Neural cell (in vitro differentiated cells): ENCODE data around the gene NECTIN4. TPM values are rescaled to one million over a fixed set of nuclear protein-coding genes. Genes with fewer than 3 reads are reported as not detected.

ENCODE experiments used
- H2AFZ ChIP-seq: fragments of 200-600, 300-800 bp; sonication (generic), shearing (Covaris generic); 2 replicates; pipeline ENCODE4 v1.6.0; 2014; ENCODE audit warnings: low read depth, mild to moderate bottlenecking, antibody characterized with exemption, low read length, moderate library complexity
- H3F3A ChIP-seq: fragments of 200-600 bp; shearing (Covaris generic); 2 replicates; pipeline ENCODE4 v1.6.1; 2016; ENCODE audit warnings: mild to moderate bottlenecking, moderate library complexity, mixed read lengths, antibody characterized with exemption, low read length; ENCODE audit not compliant: insufficient read depth, poor library complexity, severe bottlenecking
- H3K27ac ChIP-seq: fragments of 200-600, 300-800 bp; sonication (generic), shearing (Covaris generic); 2 replicates; pipeline ENCODE4 v1.5.1; 2014; ENCODE audit warnings: mild to moderate bottlenecking, low read length, moderate library complexity
- H3K27me3 ChIP-seq: fragments of 300-800, 200-600 bp; sonication (generic), shearing (Covaris generic); 2 replicates; pipeline ENCODE4 v1.6.0; 2014; ENCODE audit warnings: mild to moderate bottlenecking, low read depth, low read length, moderate library complexity; ENCODE audit not compliant: insufficient read depth
- H3K36me3 ChIP-seq: fragments of 300-800, 200-600 bp; sonication (generic), shearing (Covaris generic); 2 replicates; pipeline ENCODE4 v1.5.1; 2014; ENCODE audit warnings: mild to moderate bottlenecking, antibody characterized with exemption, low read length, moderate library complexity; ENCODE audit not compliant: insufficient read depth
- H3K4me2 ChIP-seq: fragments of 300-800, 200-600 bp; sonication (generic), shearing (Covaris generic); 2 replicates; pipeline ENCODE4 v1.6.0; 2014; ENCODE audit warnings: mild to moderate bottlenecking, low read length
- H3K4me3 ChIP-seq: fragments of 300-800, 200-600 bp; sonication (generic), shearing (Covaris generic); 2 replicates; pipeline ENCODE4 v1.5.1; 2014; ENCODE audit warnings: mild to moderate bottlenecking, low read length, moderate library complexity
- H3K79me2 ChIP-seq: fragments of 200-600 bp; shearing (Covaris generic); replicated peaks from 2 replicates; pipeline ENCODE4 v1.6.0; 2014; ENCODE audit warnings: mild to moderate bottlenecking, low read length, moderate library complexity; ENCODE audit not compliant: insufficient read depth
- H3K9ac ChIP-seq: fragments of 300-800, 200-600 bp; sonication (generic), shearing (Covaris generic); 2 replicates; pipeline ENCODE4 v1.6.1; 2016; ENCODE audit warnings: mild to moderate bottlenecking, low read length, mixed read lengths
- H3K9me2 ChIP-seq: fragments of 200-600 bp; shearing (Covaris generic); 2 replicates; pipeline ENCODE4 v1.6.1; 2016; ENCODE audit warnings: mild to moderate bottlenecking, low read length, mixed read lengths; ENCODE audit not compliant: insufficient read depth
- H3K9me3 ChIP-seq: fragments of 200-600, 300-800 bp; sonication (generic), shearing (Covaris generic); 2 replicates; pipeline ENCODE4 v1.6.1; 2016; ENCODE audit warnings: mild to moderate bottlenecking, mixed run types, low read length, moderate library complexity, mixed read lengths
- H4K20me1 ChIP-seq: fragments of 200-600 bp; shearing (Covaris generic); 2 replicates; pipeline ENCODE4 v1.6.1; 2016; ENCODE audit warnings: mild to moderate bottlenecking, mixed run types; ENCODE audit not compliant: insufficient read depth
- CTCF ChIP-seq: fragments of 450-650 bp; IDR thresholded peaks from 2 replicates; pipeline ENCODE4 v1.5.1; 2014; ENCODE audit warnings: antibody characterized with exemption, mild to moderate bottlenecking, moderate library complexity; ENCODE audit not compliant: poor library complexity, severe bottlenecking
- EP300 ChIP-seq: fragments of 450-650 bp; conservative IDR thresholded peaks from 2 replicates; pipeline ENCODE4 v1.6.1; 2014; ENCODE audit warnings: antibody characterized with exemption, mild to moderate bottlenecking, moderate library complexity; ENCODE audit not compliant: poor library complexity, severe bottlenecking
- EZH2 ChIP-seq: fragments of 200-600, 300-800 bp; shearing (Covaris generic), sonication (generic); IDR thresholded peaks from 2 replicates; pipeline ENCODE4 v1.6.1; 2014; ENCODE audit warnings: antibody characterized with exemption, low read length, borderline replicate concordance, mild to moderate bottlenecking; ENCODE audit not compliant: insufficient read depth, poor library complexity, severe bottlenecking
- MXI1 ChIP-seq: fragments of 450-650 bp; conservative IDR thresholded peaks from 2 replicates; pipeline ENCODE4 v1.6.1; 2014; ENCODE audit warnings: antibody characterized with exemption, mild to moderate bottlenecking; ENCODE audit not compliant: poor library complexity, severe bottlenecking
- POLR2AphosphoS5 ChIP-seq: IDR thresholded peaks from 2 replicates; pipeline ENCODE4 v1.6.1; 2012
- RAD21 ChIP-seq: fragments of 450-650 bp; conservative IDR thresholded peaks from 2 replicates; pipeline ENCODE4 v1.6.1; 2014; ENCODE audit warnings: antibody characterized with exemption, mild to moderate bottlenecking, moderate library complexity
- REST ChIP-seq: IDR thresholded peaks from 2 replicates; pipeline ENCODE4 v1.6.1; 2012; ENCODE audit warnings: borderline replicate concordance
- SMC3 ChIP-seq: fragments of 450-650 bp; conservative IDR thresholded peaks from 2 replicates; pipeline ENCODE4 v1.6.1; 2014; ENCODE audit warnings: antibody characterized with exemption, mild to moderate bottlenecking, moderate library complexity; ENCODE audit not compliant: poor library complexity
- TAF1 ChIP-seq: IDR thresholded peaks from 2 replicates; pipeline ENCODE4 v1.6.1; 2012; ENCODE audit warnings: low read depth
- polyA minus RNA-seq: library from RNA; depleted of rRNA, polyadenylated mRNA; stranded (reverse); fragments of >200 nt; gene quantifications from 2 replicates; pipeline ENCODE4 v1.2.3, GENCODE V29; 2014
- polyA plus RNA-seq: library from polyadenylated mRNA; depleted of rRNA; stranded (reverse); fragments of >200 nt; gene quantifications from 2 replicates; pipeline ENCODE4 v1.2.3, GENCODE V29; 2014

The NECTIN4 gene
- polyA plus RNA-seq (not detected in 2 replicates), polyA minus RNA-seq (not detected in 2 replicates)

GRCh38 chr1:161089251-161089924 is at the start of gene NECTIN4:
NECTIN4 (minus strand) TSS chr1:161089558; CDS start chr1:161089296, 262 bp downstream.
- Histone ChIP-seq H3K9me3 (no peaks in the 10 kb centered on the region), H3F3A (no peaks in the 10 kb centered on the region), H3K79me2 (no peaks in the 10 kb centered on the region), H3K4me2 (no peak within 1 kb of the TSS), H3K9me2 (no peaks in the 10 kb centered on the region), H3K27ac (no peak within 1 kb of the TSS), H3K27me3 (no peaks in the 10 kb centered on the region), H3K9ac (no peak within 1 kb of the TSS), H2AFZ (no peak within 1 kb of the TSS), H3K4me3 (no peak within 1 kb of the TSS), H4K20me1 (no peaks in the 10 kb centered on the region), H3K36me3 (no peaks in the 10 kb centered on the region)
- TF ChIP-seq CTCF, result no peak
- no peak for TF ChIP-seq RAD21
- TF ChIP-seq EZH2, result no peak
- TF ChIP-seq MXI1, result no peak
- TF ChIP-seq SMC3, result no peak
- TF ChIP-seq REST, result no peak
- no peak for TF ChIP-seq POLR2AphosphoS5
- no peak for TF ChIP-seq EP300
- no peak for TF ChIP-seq TAF1

- Histone ChIP-seq H3K9me3 (no peaks in the 10 kb centered on the region), H3F3A (no peaks in the 10 kb centered on the region), H3K79me2 (no peaks in the 10 kb centered on the region), H3K4me3 (no peak overlapping the region), H4K20me1 (no peaks in the 10 kb centered on the region), H3K36me3 (no peaks in the 10 kb centered on the region), H2AFZ (no peak overlapping the region), H3K9ac (no peak overlapping the region), H3K4me2 (no peak overlapping the region), H3K27me3 (no peaks in the 10 kb centered on the region), H3K9me2 (no peaks in the 10 kb centered on the region), H3K27ac (no peak overlapping the region)
- TF ChIP-seq TAF1, result no peak
- no peak for TF ChIP-seq EZH2
- no peak for TF ChIP-seq SMC3
- no peak for TF ChIP-seq REST
- TF ChIP-seq CTCF, result no peak
- TF ChIP-seq RAD21, result no peak
- TF ChIP-seq EP300, result no peak
- TF ChIP-seq POLR2AphosphoS5, result no peak
- TF ChIP-seq MXI1, result no peak
Measured at GRCh38 chr1:161138431-161138830, 49.1 kb upstream of the NECTIN4 start.
